Stimulated activated CD8-positive, alpha-beta memory T cell treated with anti-CD3 and anti-CD28 coated beads, Interleukin-15, amount 100 ng/mL, for 48 hours (primary cell): ENCODE results near the gene CDIP1.

Experiments used
- DNase-seq, 2 donors: peaks; one replicate each; pipeline ENCODE4 v3.0.0-alpha.2; 2020; ENCODE audit warnings: low read depth in 2 of 2

CDIP1 gene

GRCh38 chr16:4514606-4515005 is 24.0 kb downstream of the CDIP1 start:
- DNase-seq = no peak

- DNase-seq = no peak
These were observed 24.7 kb downstream of the CDIP1 start for GRCh38 chr16:4513881-4514280.

- no peak for DNase-seq
These were observed 25.3 kb downstream of the CDIP1 start for GRCh38 chr16:4513086-4513860.

GRCh38 chr16:4512473-4512872 is 26.1 kb downstream of the CDIP1 start:
- no peak for DNase-seq

- DNase-seq = no peak
These were observed 27.0 kb downstream of the CDIP1 start for GRCh38 chr16:4511441-4512082.

GRCh38 chr16:4510747-4511426 is 27.7 kb downstream of the CDIP1 start:
- DNase-seq = no peak

GRCh38 chr16:4510131-4510530 is 28.4 kb downstream of the CDIP1 start:
- DNase-seq = no peak

- DNase-seq = no peak
These were observed 29.2 kb downstream of the CDIP1 start for GRCh38 chr16:4509420-4509819.

GRCh38 chr16:4508806-4509205 is 29.8 kb downstream of the CDIP1 start:
- no peak for DNase-seq

- DNase-seq = no peak
These were observed 30.8 kb downstream of the CDIP1 start for GRCh38 chr16:4507588-4508345.

- no peak for DNase-seq
These were observed 32.1 kb downstream of the CDIP1 start for GRCh38 chr16:4506450-4506849.

GRCh38 chr16:4505356-4506147 is 33.0 kb downstream of the CDIP1 start:
- DNase-seq = peak; percentile 56 to 57

- DNase-seq = no peak
These were observed 37.5 kb downstream of the CDIP1 start for GRCh38 chr16:4501071-4501478.

- DNase-seq = no peak
These were observed 38.3 kb downstream of the CDIP1 start for GRCh38 chr16:4500272-4500671.

GRCh38 chr16:4499196-4499555 is 39.4 kb downstream of the CDIP1 start:
- no peak for DNase-seq

GRCh38 chr16:4498546-4499195 is 39.9 kb downstream of the CDIP1 start:
- no peak for DNase-seq

- no peak for DNase-seq
These were observed 42.3 kb downstream of the CDIP1 start for GRCh38 chr16:4496305-4496704.

- DNase-seq = no peak
These were observed 42.8 kb downstream of the CDIP1 start for GRCh38 chr16:4495766-4496165.

- no peak for DNase-seq
These were observed 43.7 kb downstream of the CDIP1 start for GRCh38 chr16:4494746-4495490.

GRCh38 chr16:4491898-4492297 is 46.7 kb downstream of the CDIP1 start:
- DNase-seq = no peak
